ENCODE measurements around the gene SIDT2.

The SIDT2 gene

DNA sequence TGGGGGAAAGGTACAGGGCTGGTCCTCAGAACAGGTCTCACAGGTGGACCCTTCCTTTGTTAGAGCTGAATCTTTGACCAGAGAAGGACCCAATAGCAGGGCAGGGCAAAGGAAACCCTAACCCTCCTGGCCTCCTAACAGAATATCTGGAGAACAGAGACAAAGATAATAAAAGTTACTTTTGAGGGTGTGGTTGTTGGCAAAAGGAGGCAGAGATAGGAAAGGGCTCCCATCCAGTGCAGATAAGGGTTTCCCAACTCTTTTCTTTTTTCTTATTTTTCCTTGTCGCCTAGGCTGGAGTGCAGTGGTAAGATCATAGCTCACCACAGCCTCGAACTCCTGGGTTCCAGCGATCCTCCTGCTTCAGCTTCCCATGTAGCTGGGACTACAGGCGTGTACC, 41.5 kb downstream of the SIDT2 start:
- no peak for ATAC-seq (replicated peaks)
- peak overlapping the region; percentile 15 to 69 for H3K27ac Mint-ChIP-seq

DNA sequence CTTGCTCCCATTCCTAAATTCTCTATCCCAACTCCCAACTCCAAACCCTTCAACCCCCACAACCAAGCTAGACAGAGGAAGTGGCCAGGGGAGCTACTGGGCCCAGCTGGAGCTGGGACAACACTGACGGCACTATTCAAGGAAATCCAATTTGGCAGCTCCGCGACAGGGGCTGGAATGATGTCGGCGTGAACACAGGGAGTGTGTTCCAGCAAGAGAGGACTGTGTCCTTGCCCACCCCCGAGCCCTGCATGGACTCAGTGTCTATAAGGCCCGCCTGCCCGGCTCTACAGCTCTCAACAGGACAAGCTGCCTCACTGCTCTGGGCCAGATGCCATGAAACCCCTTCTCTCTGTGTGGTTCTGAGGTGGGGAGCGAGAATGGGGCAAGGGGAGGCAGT, 42.0 kb downstream of the SIDT2 start:
- Mint-ChIP-seq H3K27me3 (no peaks in the 10 kb centered on the region), H3K27ac (peak overlapping the region; percentile 15 to 69), H3K4me1 (ENCODE audit: low read depth in 2 of 2) (peaks cover 14 to 17% of the 10 kb centered on the region in 2 donors), H3K9me3 (no peaks in the 10 kb centered on the region), H3K4me3 (no peak overlapping the region), H3K36me3 (ENCODE audit: insufficient read depth) (peaks cover 99% of the 10 kb centered on the region)
- no peak for ATAC-seq (replicated peaks)
- DNase-seq = no peak

More for the DNA sequence above, 41.5 kb downstream of the SIDT2 start:
- Mint-ChIP-seq H3K36me3 (ENCODE audit: insufficient read depth) (peaks cover 98% of the 10 kb centered on the region), H3K27me3 (no peaks in the 10 kb centered on the region), H3K4me1 (ENCODE audit: low read depth in 2 of 2) (peaks cover 14% of the 10 kb centered on the region in 2 donors), H3K9me3 (no peaks in the 10 kb centered on the region), H3K4me3 (no peak overlapping the region)
- no peak for DNase-seq

- ATAC-seq (replicated peaks) = no peak
- peaks cover 15 to 17% of the 10 kb centered on the region in 2 donors for H3K4me1 Mint-ChIP-seq (ENCODE audit: low read depth in 2 of 2)
- no peak overlapping the region for H3K4me3 Mint-ChIP-seq
- peak overlapping the region in 1 of 2 donors; percentile 12 for H3K27ac Mint-ChIP-seq
- DNase-seq = no peak
- H3K9me3 Mint-ChIP-seq = no peaks in the 10 kb centered on the region
- H3K36me3 Mint-ChIP-seq (ENCODE audit: insufficient read depth) = peaks cover 99% of the 10 kb centered on the region
- H3K27me3 Mint-ChIP-seq = no peaks in the 10 kb centered on the region
Measured at GRCh38 chr11:117220999-117221774, 42.6 kb downstream of the SIDT2 start.

GRCh38 chr11:117221775-117222517, 43.4 kb downstream of the SIDT2 start:
- Mint-ChIP-seq H3K36me3 (ENCODE audit: insufficient read depth) (peaks cover 99% of the 10 kb centered on the region), H3K9me3 (no peaks in the 10 kb centered on the region), H3K4me3 (no peak overlapping the region), H3K27me3 (no peaks in the 10 kb centered on the region), H3K4me1 (ENCODE audit: low read depth in 2 of 2) (peaks cover 22 to 23% of the 10 kb centered on the region in 2 donors), H3K27ac (peak overlapping the region in 1 of 2 donors; percentile 12)
- no peak for DNase-seq
- no peak for ATAC-seq (replicated peaks)

GRCh38 chr11:117222991-117223740, 44.6 kb downstream of the SIDT2 start:
- no peaks in the 10 kb centered on the region for H3K9me3 Mint-ChIP-seq
- H3K4me3 Mint-ChIP-seq = no peak overlapping the region
- peaks cover 97% of the 10 kb centered on the region for H3K36me3 Mint-ChIP-seq (ENCODE audit: insufficient read depth)
- peak overlapping the region in 1 of 2 donors; percentile 53 for H3K27ac Mint-ChIP-seq
- DNase-seq = no peak
- H3K27me3 Mint-ChIP-seq = no peaks in the 10 kb centered on the region
- peaks cover 22 to 29% of the 10 kb centered on the region in 2 donors for H3K4me1 Mint-ChIP-seq (ENCODE audit: low read depth in 2 of 2)
- no peak for ATAC-seq (replicated peaks)

DNA sequence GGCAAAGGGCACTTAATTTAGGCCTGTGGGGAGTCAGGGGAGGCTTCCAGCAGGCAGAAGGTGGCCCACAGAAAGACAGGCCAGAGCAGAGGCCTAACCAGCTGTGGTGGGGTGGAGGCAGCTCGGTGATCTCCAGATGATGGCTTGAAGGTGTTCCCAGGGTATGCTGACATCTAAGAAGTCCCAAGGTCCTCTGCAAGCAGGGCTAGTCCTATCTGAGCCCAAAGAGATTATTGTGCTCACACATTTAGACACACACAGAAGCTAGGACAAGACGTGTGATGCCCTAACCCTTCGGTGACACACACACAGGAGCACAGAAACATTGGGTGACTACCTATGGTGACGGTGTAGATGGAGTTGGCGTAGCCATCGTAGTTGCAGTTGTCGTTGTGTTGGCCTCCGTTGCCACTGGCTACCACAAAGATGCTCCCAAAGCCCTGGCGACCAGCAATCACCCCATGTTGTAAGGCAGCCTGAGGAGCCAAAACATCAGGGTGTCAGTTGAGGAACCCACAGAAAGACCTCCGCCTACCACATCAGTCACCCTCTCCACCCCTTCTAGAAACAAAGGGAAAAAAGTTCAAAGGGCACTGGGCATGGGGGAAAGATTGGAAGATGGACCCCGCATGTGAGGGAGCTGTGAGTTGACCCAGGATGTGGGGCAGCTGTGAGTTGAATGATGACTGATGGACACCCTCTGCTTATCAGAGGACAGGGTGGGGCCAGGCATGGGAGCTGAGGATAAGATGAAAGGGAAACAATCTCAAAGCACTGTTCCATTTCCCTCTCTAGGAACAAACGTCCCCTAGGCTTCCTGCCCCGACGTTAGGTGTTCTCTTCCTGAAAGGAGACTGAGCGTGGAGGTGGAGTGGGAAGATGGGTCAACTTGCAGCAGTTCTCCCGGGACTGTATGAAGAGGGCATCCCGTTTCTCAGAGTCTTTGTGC, 45.5 kb downstream of the SIDT2 start:
- Mint-ChIP-seq H3K27ac (peak overlapping the region in 1 of 2 donors; percentile 70), H3K9me3 (no peaks in the 10 kb centered on the region), H3K36me3 (ENCODE audit: insufficient read depth) (peaks cover 98% of the 10 kb centered on the region)

DNA sequence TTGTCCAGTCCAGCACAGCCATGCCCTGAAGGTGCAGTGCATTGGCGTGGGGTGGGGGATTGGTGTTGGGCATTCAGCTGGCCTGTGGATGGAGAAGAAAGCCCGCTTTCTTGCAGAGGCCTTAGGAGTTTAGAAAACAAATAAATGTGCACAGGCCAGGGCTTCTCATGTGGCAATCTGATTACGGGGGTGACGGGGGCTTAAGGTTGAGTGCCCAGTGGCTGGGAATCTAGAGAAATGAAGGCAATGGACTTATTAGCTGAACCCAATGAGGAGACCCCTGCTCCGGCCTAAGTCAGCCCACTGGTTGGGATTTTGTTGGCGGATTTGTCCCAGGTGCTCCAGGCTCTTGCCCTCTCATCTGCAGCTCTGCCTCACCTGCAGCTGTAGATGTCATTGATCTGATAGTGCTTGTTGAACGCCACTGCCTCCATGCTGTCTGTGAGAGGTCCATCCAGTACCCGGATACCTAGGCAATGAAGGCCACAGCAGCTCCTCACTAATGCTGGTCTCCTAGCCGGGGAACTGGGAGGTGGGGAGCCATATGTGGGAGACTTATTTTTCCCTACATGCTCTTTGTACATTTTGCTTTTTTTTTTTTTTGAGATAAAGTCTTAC, 47.1 kb downstream of the SIDT2 start:
- H3K27me3 Mint-ChIP-seq = no peaks in the 10 kb centered on the region
- no peak for DNase-seq
- peaks cover 34 to 39% of the 10 kb centered on the region in 2 donors for H3K4me1 Mint-ChIP-seq (ENCODE audit: low read depth in 2 of 2)
- ATAC-seq (replicated peaks) = no peak
- peak overlapping the region in 1 of 2 donors; percentile 70 for H3K27ac Mint-ChIP-seq
- peak overlapping the region in 1 of 2 donors; percentile 42 for H3K4me3 Mint-ChIP-seq
- H3K9me3 Mint-ChIP-seq = no peaks in the 10 kb centered on the region
- H3K36me3 Mint-ChIP-seq (ENCODE audit: insufficient read depth) = peaks cover 98% of the 10 kb centered on the region

More for the DNA sequence above, 45.5 kb downstream of the SIDT2 start:
- DNase-seq (no peak), ATAC-seq (replicated peaks) (no peak)
- Mint-ChIP-seq H3K4me3 (no peak overlapping the region), H3K27me3 (no peaks in the 10 kb centered on the region), H3K4me1 (ENCODE audit: low read depth in 2 of 2) (peaks cover 29 to 34% of the 10 kb centered on the region in 2 donors)

DNA sequence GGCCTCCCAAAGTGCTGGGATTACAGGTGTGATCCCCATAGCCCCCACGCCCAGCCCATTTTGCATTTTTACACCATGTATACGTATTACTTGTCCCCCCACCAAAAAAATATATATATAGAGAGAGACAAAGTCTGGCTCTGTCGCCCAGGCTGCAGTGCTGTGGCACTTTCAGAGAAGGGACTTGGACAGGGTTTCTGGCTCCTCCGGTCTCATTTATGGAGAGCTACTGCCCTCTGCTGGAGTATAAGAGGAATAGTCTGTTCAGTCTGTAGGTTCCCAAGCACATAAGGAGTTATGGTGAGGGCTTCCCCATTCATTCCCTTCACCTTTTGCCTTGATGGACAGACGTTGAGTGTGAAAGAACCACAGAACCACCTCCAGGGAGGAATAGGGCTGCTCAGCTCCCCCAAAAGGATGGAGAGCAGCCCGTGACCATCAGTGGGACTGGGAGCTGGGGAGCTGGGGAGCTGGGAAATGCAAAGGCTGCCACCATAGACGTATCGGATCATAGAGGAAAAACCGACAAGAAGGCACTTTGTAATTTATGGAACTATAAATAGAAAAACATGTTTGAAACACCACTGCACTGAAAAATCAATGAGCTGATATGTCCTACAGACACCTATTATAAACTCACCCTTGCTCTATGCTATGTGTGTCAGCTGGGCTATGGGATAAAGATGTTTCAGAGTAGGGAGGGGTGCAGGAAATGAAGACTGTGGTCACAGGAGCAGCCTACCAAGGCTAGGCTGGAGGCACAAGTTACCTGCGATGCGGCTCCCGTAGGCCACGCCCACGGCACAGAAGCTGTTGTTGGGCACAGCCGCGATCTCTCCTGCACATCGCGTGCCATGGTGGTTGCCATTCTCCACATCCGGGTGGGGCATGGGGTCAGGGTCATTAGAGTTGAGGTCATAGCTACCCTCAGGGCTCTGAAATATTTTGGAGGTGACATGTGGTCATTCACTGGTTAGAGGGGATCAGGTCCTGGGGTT, 48.1 kb downstream of the SIDT2 start:
- peaks cover 96% of the 10 kb centered on the region for H3K36me3 Mint-ChIP-seq (ENCODE audit: insufficient read depth)
- H3K4me3 Mint-ChIP-seq = peak overlapping the region; percentile 30 to 42
- H3K27ac Mint-ChIP-seq = peak overlapping the region in 1 of 2 donors; percentile 88
- ATAC-seq (replicated peaks) (peak; percentile 67), DNase-seq (peak; percentile 43 to 50 (median 45))
- H3K27me3 Mint-ChIP-seq = no peaks in the 10 kb centered on the region
- peaks cover 44 to 47% of the 10 kb centered on the region in 2 donors for H3K4me1 Mint-ChIP-seq (ENCODE audit: low read depth in 2 of 2)
- H3K9me3 Mint-ChIP-seq = no peaks in the 10 kb centered on the region

DNA sequence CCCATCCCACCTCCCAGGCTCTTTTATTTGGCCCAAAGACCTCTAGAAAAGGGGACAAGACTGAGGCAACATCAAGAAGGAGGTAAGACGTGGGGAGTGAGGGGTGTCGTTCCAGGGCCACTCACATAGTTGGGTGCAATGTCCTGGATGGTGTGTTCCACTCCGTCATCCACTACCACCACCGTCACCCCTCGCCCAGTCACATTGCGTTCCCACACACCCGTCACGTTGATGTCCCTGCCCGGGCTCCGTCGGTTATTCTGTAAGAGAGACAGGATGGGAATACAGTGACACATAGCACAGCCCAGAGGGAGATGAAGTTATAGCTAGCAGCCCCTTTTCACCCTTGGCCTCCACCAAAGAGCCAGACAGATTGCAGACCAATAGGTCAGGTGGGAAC, 49.5 kb downstream of the SIDT2 start:
- H3K4me1 Mint-ChIP-seq (ENCODE audit: low read depth in 2 of 2) = peaks cover 49 to 54% of the 10 kb centered on the region in 2 donors
- peak overlapping the region; percentile 66 to 93 for H3K4me3 Mint-ChIP-seq
- ATAC-seq (replicated peaks) = no peak
- no peaks in the 10 kb centered on the region for H3K9me3 Mint-ChIP-seq
- H3K36me3 Mint-ChIP-seq (ENCODE audit: insufficient read depth) = peaks cover 88% of the 10 kb centered on the region
- H3K27me3 Mint-ChIP-seq = no peaks in the 10 kb centered on the region
- no peak for DNase-seq
- peak overlapping the region; percentile 71 to 85 for H3K27ac Mint-ChIP-seq

DNA sequence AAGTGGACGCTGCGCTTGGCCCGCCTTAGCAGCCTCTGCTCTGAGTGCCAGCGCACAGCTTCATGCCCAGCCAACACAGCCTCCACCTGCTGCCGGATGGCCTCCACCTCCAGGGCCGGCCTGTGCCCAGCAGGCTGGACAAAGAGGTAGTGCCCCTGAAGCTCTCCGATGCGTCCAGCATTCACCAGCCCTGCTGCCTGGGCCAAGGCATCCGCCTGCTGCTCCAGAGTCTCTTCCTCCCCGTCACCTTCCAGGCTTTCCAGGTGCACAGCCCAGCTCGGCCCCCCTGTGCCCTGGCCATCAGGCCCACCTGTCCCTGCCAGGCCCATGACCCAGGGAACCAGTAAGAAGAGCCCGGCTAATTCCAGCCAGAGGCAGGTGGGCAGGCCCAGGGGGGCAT, 50.9 kb downstream of the SIDT2 start:
- DNase-seq = no peak
- Mint-ChIP-seq H3K4me3 (peak overlapping the region; percentile 93 to 99), H3K36me3 (ENCODE audit: insufficient read depth) (peaks cover 80% of the 10 kb centered on the region), H3K27me3 (no peaks in the 10 kb centered on the region), H3K27ac (peak overlapping the region; percentile 92 to 96), H3K4me1 (ENCODE audit: low read depth in 2 of 2) (peaks cover 59 to 61% of the 10 kb centered on the region in 2 donors), H3K9me3 (no peaks in the 10 kb centered on the region)
- no peak for ATAC-seq (replicated peaks)

DNA sequence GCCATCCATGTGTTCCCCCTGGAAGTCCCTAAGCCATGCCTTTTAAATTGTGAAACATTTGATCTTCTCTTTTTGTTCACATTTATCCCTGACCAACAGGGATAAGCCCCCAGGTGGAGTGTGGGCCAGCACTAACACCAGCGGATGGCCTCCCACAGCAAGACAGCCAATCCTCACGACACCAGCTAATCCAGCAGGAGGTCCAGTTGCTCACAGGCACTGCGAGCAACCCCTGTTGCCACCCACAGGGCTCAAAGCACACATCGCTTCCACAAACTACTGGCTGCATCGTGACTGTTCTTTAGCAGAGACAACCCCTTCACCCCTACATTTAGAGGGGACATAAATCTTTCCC, 51.4 kb downstream of the SIDT2 start:
- DNase-seq (no peak), ATAC-seq (replicated peaks) (no peak)
- no peaks in the 10 kb centered on the region for H3K9me3 Mint-ChIP-seq
- no peaks in the 10 kb centered on the region for H3K27me3 Mint-ChIP-seq
- peaks cover 55 to 61% of the 10 kb centered on the region in 2 donors for H3K4me1 Mint-ChIP-seq (ENCODE audit: low read depth in 2 of 2)
- H3K36me3 Mint-ChIP-seq (ENCODE audit: insufficient read depth) = peaks cover 75% of the 10 kb centered on the region
- H3K27ac Mint-ChIP-seq = peak overlapping the region; percentile 92 to 96
- peak overlapping the region; percentile 93 to 99 for H3K4me3 Mint-ChIP-seq
